PC-9 (cell line): ENCODE results near the gene RXRG.

ENCODE experiments used
- CTCF ChIP-seq: fragments of 200-600 bp; sonication (generic); conservative IDR thresholded peaks from 2 replicates; pipeline ENCODE4 v1.6.1; 2017; ENCODE audit warnings: mixed run types, antibody characterized with exemption, mild to moderate bottlenecking, moderate library complexity
- EZH2 ChIP-seq: fragments of 200-600 bp; sonication (generic); IDR thresholded peaks from 2 replicates; pipeline ENCODE4 v1.8.0; 2017; ENCODE audit warnings: antibody characterized with exemption, low read depth

- TF ChIP-seq CTCF, result no peak
- no peak for TF ChIP-seq EZH2
Observed at GRCh38 chr1:165452336-165453130, 7.6 kb upstream of the RXRG start.
